HT1080 (cell line): Measurements from ENCODE around the gene NANP. TPM values are rescaled to one million over a fixed set of nuclear protein-coding genes. Genes with fewer than 3 reads are reported as not detected.
"Not testable (repeated sequence)": the region's sequence is repeated elsewhere in the genome, so short reads cannot be mapped to it uniquely, and the experiment has no call there.

ENCODE experiments used
- DNase-seq: peaks from one replicate; pipeline ENCODE4 v3.0.0-alpha.2; 2015; ENCODE audit warnings: low read depth
- polyA plus RNA-seq, 2 experiments: library from polyadenylated mRNA; depleted of rRNA; stranded (reverse); fragments of >200 nt; gene quantifications; 2 replicates each; pipeline ENCODE4 v1.2.3, GENCODE V29; 2015
- total RNA-seq: library from RNA; depleted of rRNA; stranded (reverse); fragments of >200 nt; shearing (Covaris generic); gene quantifications from 2 replicates; pipeline ENCODE4 v1.2.3, GENCODE V29; 2014; rRNA removed

Gene NANP, protein sequence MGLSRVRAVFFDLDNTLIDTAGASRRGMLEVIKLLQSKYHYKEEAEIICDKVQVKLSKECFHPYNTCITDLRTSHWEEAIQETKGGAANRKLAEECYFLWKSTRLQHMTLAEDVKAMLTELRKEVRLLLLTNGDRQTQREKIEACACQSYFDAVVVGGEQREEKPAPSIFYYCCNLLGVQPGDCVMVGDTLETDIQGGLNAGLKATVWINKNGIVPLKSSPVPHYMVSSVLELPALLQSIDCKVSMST
- total RNA-seq, result 7.0 and 7.7 TPM in 2 replicates
- polyA plus RNA-seq (2015; cell fraction: cytosol; rRNA removed), result 12.2 and 15.0 TPM in 2 replicates
- 7.0 and 7.7 TPM in 2 replicates for polyA plus RNA-seq (2015; cell fraction: nucleus; rRNA removed)

DNA sequence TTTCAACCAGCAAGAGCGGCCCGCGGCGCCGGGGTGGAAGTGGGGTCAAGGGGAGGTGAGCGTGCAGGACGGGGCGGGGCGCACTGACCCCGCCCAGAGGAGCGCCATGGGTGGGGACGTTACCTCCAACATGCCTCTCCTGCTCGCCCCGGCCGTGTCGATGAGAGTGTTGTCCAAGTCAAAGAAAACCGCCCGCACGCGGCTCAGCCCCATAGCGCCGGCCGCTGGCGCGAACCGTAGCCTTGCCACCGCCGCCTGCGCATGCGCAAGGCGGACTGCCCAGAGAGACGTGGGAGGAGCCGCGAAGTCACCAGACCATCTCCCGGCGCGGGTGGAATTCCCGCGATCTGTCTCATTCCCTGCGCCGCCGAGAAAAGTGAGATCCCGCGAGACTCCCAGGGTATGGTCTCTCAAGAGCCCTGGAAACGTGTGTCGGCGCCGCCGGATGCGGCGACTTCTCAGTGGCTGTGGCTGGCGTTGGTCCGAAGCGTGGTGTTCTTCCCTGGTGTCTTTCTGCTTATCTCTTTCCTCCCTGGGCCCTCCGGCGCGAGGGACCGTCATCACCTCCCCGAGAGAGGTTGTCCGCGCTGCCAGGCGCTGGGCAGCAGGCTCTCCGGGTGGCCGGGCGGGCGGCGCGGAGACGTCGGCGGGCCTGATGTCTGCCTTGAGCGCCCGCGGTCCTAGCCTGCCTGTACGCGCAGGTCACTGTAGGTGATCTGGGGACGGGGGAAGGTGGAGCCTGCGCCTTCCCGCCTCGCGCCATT lies at the start of gene NANP:
Gene NANP (minus strand): TSS at position 279 of the 764 bp plus-strand sequence. CDS start 66 bp downstream, at position 213.
- peak; percentile 96 for DNase-seq

DNA sequence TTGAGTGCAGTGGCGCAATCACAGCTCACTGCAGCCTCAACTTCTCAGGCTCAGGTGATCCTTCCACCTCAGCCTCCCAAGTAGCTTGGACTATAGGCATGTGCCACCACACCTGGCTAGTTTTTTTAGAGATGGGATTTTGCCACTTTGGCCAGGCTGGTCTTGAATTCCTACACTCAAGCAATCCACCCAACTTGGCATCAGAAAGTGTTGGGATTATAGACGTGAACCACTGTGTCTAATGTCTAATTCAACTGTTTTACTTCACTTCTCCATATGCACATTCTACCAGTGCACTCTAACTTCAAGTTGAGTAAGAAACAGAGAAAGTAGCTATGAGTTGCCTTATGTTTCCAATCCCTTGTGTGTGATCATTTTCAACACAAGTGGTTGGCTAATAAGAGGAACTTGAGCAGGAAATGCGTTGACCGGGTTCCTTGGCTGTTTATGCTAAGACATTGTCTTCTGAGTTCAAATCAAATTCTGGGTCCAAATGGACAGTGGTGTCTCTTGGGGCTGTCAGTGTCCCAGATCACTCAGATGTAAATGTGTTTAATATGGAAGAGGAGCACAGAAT lies 48.9 kb upstream of the NANP start:
- DNase-seq, result no peak

DNA sequence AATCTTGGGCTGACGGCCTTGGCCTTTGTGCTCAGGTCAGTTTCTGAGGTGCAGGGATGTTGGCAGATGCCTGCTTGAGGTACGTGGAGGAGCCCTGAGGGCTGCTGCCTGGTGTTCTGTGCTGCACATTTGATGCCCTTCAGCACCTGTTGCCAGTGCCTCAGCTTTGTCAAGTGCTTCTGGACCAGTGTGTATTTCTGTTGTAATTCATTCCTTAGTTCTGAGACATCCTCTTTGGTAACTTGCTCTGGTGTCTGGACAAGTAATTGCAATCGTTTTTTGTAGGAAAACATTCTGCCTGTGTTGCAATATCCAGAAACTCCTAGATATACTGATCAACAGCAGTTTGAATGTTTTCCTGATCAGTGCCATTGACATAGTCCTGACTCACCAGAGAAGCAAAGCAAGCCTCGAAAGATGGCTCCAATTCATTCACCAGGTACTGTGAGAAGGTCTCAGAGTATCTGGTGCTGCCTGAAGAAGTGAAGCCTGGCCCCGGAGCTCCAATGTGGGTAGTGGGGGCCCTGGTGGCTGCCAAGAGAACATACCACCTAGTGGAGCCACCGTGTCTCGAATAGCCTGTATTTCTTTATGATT lies 46.1 kb upstream of the NANP start:
- peak; percentile 26 for DNase-seq

DNA sequence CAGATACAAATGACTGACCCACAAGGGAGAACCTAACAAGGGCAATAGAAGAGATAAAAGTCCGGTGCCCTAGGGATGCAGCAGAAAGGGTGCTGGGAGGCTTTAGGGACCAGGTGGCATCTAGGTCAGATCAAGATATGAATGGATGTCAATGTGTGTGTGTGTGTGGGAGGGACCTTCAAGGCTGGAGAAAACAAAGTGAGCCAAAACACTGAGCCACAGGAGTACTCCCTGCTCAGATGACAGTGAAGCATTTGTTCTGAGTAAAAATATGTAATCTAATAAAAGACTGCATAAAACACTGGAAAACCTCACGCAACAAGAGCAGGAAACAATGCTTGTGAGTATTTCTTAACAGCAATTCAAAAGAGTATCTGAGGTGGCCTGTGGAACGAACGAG lies 44.6 kb upstream of the NANP start:
- DNase-seq, result no peak

DNA sequence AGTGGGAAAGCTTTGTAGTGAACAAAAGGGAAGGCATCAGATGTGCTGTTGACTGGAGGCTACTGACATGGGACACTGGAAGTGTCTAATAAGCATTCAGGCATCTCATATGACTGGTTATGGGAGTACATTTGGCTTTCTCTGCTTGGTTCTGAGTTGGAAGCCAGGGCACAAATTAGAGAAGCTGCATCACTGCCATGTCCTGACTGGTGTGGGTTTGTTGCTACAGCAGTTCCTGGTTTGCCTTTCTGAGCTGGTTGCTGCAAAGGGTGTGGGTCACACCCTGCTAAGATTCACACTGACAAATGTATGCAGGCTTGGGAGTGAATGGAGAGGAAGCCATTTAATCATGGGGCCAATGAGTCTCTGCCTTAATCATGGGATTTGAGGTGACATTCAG lies 36.2 kb upstream of the NANP start:
- no peak for DNase-seq

DNA sequence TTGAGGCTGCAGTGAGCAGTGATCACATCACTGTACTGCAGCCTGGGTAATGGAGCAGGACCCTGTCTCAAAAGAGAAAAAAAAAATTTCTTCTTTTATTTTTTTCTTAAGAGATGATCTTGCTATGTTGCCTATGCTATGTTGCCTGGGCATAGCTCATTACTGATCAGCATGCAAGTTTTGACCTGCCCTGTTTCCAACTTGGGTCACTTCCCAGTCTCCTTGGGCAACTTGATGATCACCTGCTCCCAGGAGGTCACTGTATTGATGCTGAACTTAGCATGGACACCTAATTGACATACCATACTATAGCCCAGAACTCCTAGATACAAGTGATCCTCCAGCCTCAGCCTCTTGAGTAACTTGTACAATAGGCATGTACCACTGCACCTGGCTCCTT lies 30.7 kb upstream of the NANP start:
- no peak for DNase-seq

DNA sequence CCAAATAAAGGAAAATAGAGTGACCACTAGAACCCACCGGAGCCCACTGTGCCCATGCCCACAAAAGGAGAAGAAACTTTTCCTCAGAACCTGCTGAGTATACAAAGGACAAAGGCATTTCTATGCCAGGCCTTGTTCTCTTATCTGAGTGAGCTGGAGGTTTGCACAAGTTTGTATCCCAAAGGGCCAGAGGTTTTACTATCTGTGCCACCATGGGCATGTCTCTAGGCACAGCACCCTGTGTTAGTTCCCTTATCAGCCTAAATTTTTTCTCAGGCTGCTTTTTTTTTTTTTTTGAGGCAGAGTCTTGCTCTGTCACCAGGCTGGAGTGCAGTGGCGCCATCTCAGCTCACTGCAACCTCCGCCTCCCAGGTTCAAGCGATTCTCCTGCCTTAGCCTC lies 29.1 kb upstream of the NANP start:
- DNase-seq, result not testable (repeated sequence)

DNA sequence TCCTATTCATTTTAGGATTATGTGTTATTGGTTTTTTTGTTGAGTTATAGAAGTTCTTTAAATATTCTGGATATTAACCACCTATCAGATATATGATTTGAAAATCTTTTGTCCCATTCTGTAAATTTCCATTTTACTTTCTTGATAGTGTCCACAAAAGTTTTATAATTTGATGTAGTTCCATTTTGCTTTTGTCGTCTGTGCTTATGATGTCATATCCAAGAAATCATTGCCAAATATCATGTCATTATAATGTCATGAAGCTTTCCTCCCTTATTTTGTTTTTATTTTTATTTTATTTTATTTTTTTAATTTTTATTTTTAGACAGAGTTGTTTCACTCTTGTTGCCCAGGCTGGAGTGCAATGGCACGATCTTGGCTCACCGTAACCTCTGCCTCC lies 21.0 kb upstream of the NANP start:
- DNase-seq, result no peak

DNA sequence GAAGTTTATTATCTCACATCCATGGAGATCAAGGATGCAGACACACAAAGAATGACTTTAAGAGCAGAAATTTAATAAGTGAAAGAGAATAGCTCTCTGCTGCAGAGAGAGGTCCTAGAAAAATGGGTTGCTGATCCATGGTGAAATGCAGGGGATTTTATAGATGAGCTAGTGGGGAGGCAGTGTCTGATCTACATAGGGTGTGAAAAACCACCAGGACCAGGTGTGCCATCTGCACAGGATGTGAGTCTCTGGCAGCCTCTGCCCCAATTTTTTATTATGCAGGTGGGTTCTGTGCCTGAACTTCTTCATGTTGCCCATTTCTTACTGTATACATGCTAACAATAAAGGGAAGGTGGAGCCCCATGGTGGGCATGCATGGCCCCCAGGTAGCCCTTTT lies 19.9 kb upstream of the NANP start:
- DNase-seq, result no peak

DNA sequence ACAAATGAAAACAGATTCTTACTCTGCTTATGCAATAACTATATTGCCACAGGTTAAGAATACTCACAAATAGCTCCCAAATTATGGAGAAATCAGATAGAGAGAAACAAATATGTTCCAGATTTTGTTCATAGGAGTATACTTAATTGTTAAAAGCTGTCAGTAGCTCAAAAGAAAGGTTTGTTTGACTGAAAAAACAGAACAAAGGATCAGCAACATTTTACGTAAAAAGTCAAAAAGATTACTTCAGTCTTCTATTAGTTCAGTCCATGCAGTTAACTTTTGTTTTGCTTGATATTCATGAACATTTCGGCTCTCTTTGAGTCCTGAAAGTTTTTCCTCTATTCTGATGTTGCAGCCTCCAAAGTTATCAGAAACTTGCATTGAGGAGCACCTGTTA lies 13.4 kb upstream of the NANP start:
- no peak for DNase-seq

DNA sequence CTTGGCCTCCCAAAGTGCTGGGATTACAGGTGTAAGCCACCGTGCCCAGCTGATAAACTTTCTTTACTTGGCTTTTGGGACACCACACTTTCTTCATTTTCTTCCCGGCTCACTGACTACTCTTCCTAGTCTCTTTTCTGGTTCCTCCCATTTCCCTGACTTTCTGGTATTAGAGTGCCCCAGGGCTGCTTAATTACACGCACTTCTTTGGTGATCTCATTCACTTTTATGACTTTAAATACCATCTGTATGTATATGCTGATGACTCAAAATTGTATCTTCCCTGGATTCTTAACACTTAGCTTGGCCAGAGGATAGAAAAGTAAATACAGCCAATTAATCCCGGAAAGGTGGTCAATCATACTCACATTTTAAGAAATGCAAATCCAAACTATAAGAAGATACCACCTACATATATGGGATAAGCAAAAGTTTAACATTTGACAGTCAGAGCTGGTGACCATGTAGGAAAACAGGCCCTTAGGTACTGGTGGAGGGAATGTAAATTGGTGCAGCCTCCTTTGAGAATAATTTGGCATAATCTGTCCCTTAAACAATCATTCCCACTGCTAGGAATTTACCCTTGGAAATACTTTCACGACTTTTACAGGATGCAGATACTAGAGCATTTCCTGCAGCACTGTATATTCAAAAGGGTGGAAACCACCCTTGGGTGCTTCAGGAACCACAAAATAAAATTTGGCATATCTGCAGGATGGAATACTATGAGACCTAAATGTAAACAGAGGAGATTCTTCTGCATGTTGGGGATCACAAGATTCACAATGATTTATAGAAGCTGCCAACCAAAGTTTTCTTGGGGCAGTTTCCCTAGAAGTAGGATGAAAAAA lies 9.4 kb upstream of the NANP start:
- peak; percentile 6 for DNase-seq

DNA sequence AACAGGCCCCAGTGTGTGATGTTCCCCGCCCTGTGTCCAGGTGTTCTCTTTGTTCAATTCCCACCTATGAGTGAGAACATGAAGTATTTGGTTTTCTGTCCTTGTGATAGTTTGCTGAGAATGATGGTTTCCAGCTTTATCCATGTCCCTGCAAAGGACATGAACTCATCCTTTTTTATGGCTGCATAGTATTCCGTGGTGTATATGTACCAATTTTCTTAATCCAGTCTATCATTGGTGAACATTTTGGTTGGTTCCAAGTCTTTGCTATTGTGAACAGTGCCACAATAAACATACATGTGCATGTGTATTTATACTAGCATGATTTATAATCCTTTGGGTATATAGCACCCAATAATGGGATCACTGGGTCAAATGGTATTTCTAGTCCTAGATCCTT lies 6.8 kb upstream of the NANP start:
- DNase-seq, result not testable (repeated sequence)

DNA sequence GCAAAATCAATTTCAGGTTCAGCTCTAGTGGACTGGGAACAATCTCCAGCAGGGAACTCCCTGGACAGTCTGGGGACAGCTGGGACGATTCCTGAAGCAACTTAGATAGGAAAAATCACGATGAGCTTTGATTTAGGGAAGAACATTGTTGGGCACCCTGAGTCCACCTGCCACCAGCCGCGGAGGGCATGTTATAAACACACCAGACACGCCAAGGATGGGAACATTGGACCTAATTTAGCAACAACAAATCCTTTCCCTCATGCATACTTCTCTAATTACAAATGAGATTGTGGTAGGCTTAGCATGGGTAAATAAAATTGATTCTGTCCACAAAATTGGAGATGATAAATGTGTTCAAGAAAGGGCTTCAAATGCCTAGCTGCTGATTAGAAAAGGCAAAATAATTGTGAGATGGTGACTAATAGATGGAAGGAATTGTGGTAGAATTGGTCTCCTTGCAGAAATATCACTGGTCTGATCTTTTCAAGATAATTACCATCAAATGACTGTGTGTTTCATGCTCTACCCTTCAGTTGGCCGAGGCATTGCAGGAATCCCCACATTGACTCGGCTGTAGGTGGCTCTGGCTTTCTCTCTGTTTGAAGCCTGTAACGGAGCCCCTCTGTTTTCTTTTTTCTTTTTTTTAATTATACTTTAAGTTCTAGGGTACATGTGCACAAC lies 6.1 kb upstream of the NANP start:
- DNase-seq, result no peak

DNA sequence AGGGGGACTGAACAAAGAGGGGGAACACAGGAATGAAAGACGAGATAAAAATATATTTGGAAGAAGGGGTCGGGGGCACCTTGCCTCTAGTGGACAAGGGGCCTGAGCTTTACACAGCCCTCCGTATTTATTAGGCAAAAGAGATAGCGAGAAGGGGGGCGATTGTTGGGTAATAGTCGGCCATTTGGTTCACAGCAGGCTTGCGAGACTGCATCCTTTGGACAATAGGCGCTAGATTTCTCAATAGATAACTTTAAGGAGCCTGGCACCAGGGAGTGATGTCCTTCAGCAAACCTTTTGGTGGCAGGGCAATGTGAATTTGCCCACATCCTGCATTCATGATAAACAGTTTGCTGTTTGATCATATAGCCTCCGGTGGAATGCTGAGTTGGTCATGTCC lies 3.0 kb upstream of the NANP start:
- DNase-seq, result no peak

DNA sequence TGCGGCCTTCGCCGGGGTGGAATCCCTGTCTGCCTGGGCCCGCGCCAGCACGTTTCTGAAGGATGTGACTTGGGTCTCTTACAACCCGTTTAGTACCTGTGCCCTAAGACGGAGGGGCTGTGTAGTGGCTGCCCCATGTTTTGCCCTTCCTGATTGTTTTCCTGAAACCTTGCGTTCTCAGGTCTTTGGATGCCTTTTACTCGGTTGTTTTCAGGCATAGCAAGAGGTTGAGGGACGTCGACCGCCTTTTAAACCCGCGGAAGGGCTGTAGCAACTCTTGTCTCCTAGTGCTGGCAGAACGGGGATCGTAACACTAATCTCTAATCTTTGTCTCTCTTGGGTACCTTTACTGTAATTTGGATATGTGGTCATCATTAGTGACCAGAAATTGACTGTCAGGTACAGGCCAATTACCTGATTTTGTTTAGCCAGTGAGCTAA lies 706 bp upstream of the NANP start:
- DNase-seq, result no peak

DNA sequence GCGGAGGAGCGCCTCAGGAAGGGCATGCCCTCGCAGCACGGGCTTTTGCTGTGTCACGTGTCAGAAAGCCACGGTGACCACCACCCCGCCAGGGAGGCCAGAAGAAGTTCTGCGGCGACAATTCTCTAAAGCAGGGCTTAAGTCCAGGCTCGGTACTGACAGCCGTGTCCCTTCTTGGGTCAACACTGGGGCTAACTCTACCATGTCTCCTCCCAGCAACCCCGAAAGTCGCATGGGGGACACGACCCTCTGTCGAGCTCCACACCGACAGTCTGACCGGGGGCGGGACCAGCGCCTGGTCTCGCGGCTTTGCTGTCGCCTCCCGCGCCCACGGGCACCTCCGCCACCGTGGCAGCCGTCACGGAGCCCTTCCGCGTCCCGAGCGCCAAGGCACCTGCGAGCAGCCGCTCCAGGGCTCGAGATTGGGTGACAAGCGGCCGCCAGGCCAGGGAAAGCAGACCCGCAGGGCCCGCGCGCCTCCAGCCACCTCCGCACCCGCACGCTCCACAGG lies 534 bp downstream of the NANP start:
- no peak for DNase-seq

DNA sequence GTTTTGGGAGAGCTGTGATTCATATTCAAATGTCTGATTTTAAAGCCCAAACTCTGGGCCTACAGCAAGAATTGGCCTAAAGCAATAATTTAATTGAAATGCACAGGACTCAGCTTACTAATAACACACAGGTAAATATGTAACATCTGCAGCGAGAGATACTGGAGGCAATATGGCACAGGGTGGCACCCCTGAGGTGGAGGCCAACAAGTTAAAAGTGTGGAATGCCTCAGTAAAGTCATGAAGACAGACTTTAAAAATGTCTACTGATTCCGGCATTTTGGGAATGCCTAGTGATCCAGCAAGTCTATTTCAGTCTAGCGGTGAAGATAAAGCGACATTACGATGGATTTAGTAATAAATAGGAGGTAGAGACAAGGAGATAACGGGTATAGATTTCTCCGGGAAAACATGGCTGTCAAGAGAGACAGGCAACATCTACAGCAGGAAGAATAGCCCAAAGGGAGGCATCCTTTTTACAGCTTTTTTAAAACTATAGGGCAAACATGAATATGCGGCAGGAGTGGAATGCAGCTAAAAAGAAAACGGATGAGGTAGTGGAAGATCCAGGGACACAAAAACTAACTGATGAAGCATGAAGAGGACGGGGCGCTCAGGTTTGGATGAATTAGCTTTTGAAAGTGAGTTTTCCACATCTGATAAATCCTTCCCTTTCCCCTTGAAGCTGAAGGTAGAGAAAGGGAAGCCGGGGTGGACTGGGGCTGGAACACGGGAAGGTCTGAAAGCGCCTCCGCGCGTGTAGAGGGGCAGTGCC lies 1.2 kb downstream of the NANP start:
- DNase-seq, result peak; percentile 21

DNA sequence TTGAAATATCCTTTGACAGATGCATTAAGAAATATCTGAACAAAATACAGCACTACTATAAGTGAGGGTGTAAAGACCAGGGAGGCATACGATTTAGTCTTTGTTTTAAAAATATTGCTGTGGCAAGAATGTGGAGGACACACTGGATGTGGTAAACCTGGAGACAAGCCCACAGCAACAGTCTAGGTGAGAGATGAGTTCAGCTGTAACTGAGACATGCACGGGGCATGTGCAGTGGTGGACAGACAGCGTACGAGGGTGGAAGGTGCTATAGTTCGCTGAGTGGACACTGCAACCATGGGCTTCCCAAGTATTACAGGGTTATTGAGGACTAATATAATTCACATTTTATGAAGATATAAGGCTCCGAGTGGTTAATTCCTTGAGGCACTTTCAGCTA lies 1.8 kb downstream of the NANP start:
- DNase-seq, result no peak

DNA sequence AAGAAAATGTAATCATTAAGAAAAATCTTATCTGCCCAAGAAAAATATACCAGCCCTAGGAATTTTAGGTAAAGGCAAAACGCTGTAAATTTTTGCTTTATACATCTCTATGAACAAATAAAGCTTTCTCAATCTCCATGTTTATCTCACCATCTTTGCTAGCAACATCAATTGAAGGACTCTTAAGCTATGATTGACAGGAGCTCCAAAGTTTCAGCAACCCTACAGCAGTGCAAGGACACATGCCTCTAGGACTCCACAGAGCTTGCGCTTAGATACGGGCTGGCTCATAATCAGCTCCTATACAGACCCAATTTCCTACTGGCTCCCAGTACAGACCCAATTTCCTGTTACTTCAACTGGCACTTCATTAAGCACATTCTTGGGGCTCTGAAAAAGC lies 4.3 kb downstream of the NANP start:
- DNase-seq, result no peak
